CD4-positive, alpha-beta T cell (primary cell): ENCODE results near the gene MAGI1. TPM values are rescaled to one million over a fixed set of nuclear protein-coding genes. Genes with fewer than 3 reads are reported as not detected.

Experiments
- ATAC-seq: fragments of 200-7000 bp; cut with Tn5 transposase; one replicate; pipeline ENCODE4 v1.10.0; 2022; ENCODE audit warnings: mild to moderate bottlenecking; ENCODE audit not compliant: poor library complexity
- CTCF ChIA-PET: fragments of 350-600 bp; sonication (Branson Sonifier 250); formaldehyde crosslinking; loops from one replicate; lab custom pipeline; 2021; ENCODE audit warnings: antibody characterized with exemption, inconsistent platforms; lab: Charles Lee
- POLR2A ChIA-PET: fragments of 350-600 bp; sonication (Branson Sonifier 250); formaldehyde crosslinking; loops from one replicate; lab custom pipeline; 2021; ENCODE audit warnings: antibody characterized with exemption, inconsistent platforms; lab: Charles Lee
- DNase-seq, 14 experiments: peaks; one replicate each; pipeline ENCODE4 v3.0.0-alpha.2; 2013 to 2020; ENCODE audit warnings: mixed read lengths in 2 of 14
- H3K27ac ChIP-seq, 2 donors: one replicate each; pipeline versions ENCODE4 v1.5.1 to v1.7.0; 2013; ENCODE audit warnings: low read length in 2 of 2, low read depth in 1 of 2, mild to moderate bottlenecking in 1 of 2
- H3K27me3 ChIP-seq, 2 experiments: 1 replicate in 1 of 2; 2 replicates in 1 of 2; pipeline versions ENCODE4 v1.6.1 to v1.7.0; 2013; ENCODE audit warnings: low read length in 2 of 2, control low read depth in 1 of 2, mild to moderate bottlenecking in 1 of 2, moderate library complexity in 1 of 2; ENCODE audit not compliant: insufficient read depth in 2 of 2, control insufficient read depth in 1 of 2
- H3K36me3 ChIP-seq: one replicate; pipeline ENCODE4 v1.6.1; 2013; ENCODE audit warnings: low read length, control low read depth; ENCODE audit not compliant: insufficient read depth
- H3K4me1 ChIP-seq: one replicate; pipeline ENCODE4 v1.6.1; 2013; ENCODE audit warnings: low read length, control low read depth; ENCODE audit not compliant: insufficient read depth
- H3K4me3 ChIP-seq: one replicate; pipeline ENCODE4 v1.5.1; 2013; ENCODE audit warnings: mild to moderate bottlenecking, low read length, moderate library complexity
- H3K9me3 ChIP-seq, 2 experiments: 1 replicate in 1 of 2; 2 replicates in 1 of 2; pipeline versions ENCODE4 v1.6.1 to v1.7.0; 2013; ENCODE audit warnings: low read length in 2 of 2, mild to moderate bottlenecking in 2 of 2, control low read depth in 1 of 2, moderate library complexity in 1 of 2; ENCODE audit not compliant: control insufficient read depth in 1 of 2, insufficient read depth in 1 of 2
- H3K27ac Mint-ChIP-seq: one replicate; pipeline ENCODE4 v1.8.0; 2020; ENCODE audit warnings: mixed read lengths
- H3K27me3 Mint-ChIP-seq: one replicate; pipeline ENCODE4 v1.8.0; 2021; ENCODE audit warnings: mixed read lengths
- H3K36me3 Mint-ChIP-seq: one replicate; pipeline ENCODE4 v1.8.0; 2021; ENCODE audit warnings: low read depth, mixed read lengths
- H3K4me1 Mint-ChIP-seq: one replicate; pipeline ENCODE4 v1.8.0; 2021; ENCODE audit warnings: low read depth, mixed read lengths
- H3K4me3 Mint-ChIP-seq: one replicate; pipeline ENCODE4 v1.8.0; 2020; ENCODE audit warnings: mild to moderate bottlenecking, mixed read lengths
- H3K9me3 Mint-ChIP-seq: one replicate; pipeline ENCODE4 v1.8.0; 2020; ENCODE audit warnings: mixed read lengths
- CTCF ChIP-seq: fragments of 200-600 bp; IDR thresholded peaks from one replicate; pipeline ENCODE4 v1.8.0; 2022; ENCODE audit warnings: antibody characterized with exemption, mild to moderate bottlenecking
- intact Hi-C, 2 experiments: fragments of 100-400 bp; cut with DNase I in 1 of 2; cut with micrococcal nuclease in 1 of 2; formaldehyde crosslinking; loops; one replicate each; pipeline versions ENCODE4 v1.15.1 to v1.9.0; 2023 to 2025; cut with DNase I, micrococcal nuclease
- total RNA-seq, 174 experiments: library from RNA in 2 of 174; stranded (reverse) in 2 of 174; gene quantifications; one replicate each; pipeline ENCODE4 v1.2.3 and lab custom pipeline; 2021 to 2026

The MAGI1 gene
- total RNA-seq, 2 experiments from 2014 or later: not detected

- intact Hi-C loops: no loop called here
- Histone ChIP-seq H3K27me3 (no peaks in the 10 kb centered on the region), H3K27ac (no peak overlapping the region), H3K36me3 (no peaks in the 10 kb centered on the region), H3K9me3 (no peaks in the 10 kb centered on the region), H3K4me3 (no peak overlapping the region), H3K4me1 (no peaks in the 10 kb centered on the region)
- no peaks in the 10 kb centered on the region for H3K4me1 Mint-ChIP-seq
- no peak for TF ChIP-seq CTCF
- H3K27ac Mint-ChIP-seq: no peak overlapping the region
- no peaks in the 10 kb centered on the region for H3K9me3 Mint-ChIP-seq
- POLR2A ChIA-PET: no interaction called here
- ATAC-seq (no peak), DNase-seq (no peak)
- no peak overlapping the region for H3K4me3 Mint-ChIP-seq
- H3K36me3 Mint-ChIP-seq: no peaks in the 10 kb centered on the region
- CTCF ChIA-PET: no interaction called here
- no peaks in the 10 kb centered on the region for H3K27me3 Mint-ChIP-seq
Observed at GRCh38 chr3:65562447-65562846, 476.3 kb downstream of the MAGI1 start.

- H3K36me3 Mint-ChIP-seq: no peaks in the 10 kb centered on the region
- POLR2A ChIA-PET: no interaction called here
Observed at GRCh38 chr3:65561617-65562016, 477.1 kb downstream of the MAGI1 start.

GRCh38 chr3:65560901-65561300 is 477.8 kb downstream of the MAGI1 start:
- H3K9me3 ChIP-seq: no peaks in the 10 kb centered on the region
- no peaks in the 10 kb centered on the region for H3K4me1 Mint-ChIP-seq
- no peaks in the 10 kb centered on the region for H3K4me1 ChIP-seq
- H3K36me3 Mint-ChIP-seq: no peaks in the 10 kb centered on the region
- H3K36me3 ChIP-seq: no peaks in the 10 kb centered on the region
- H3K27ac ChIP-seq: no peak overlapping the region
- POLR2A ChIA-PET: no interaction called here
- H3K9me3 Mint-ChIP-seq: no peaks in the 10 kb centered on the region
- intact Hi-C loops: no loop called here
- no peak overlapping the region for H3K4me3 Mint-ChIP-seq
- CTCF ChIA-PET: no interaction called here
- no peak for TF ChIP-seq CTCF
- H3K27me3 ChIP-seq: no peaks in the 10 kb centered on the region
- no peaks in the 10 kb centered on the region for H3K27me3 Mint-ChIP-seq
- H3K27ac Mint-ChIP-seq: no peak overlapping the region
- ATAC-seq (no peak), DNase-seq (no peak)
- no peak overlapping the region for H3K4me3 ChIP-seq

More at GRCh38 chr3:65561617-65562016, 477.1 kb downstream of the MAGI1 start:
- CTCF ChIA-PET: no interaction called here
- no peak overlapping the region for H3K4me3 ChIP-seq
- Mint-ChIP-seq H3K4me3 (no peak overlapping the region), H3K27ac (no peak overlapping the region), H3K27me3 (no peaks in the 10 kb centered on the region), H3K9me3 (no peaks in the 10 kb centered on the region), H3K4me1 (no peaks in the 10 kb centered on the region)
- H3K36me3 ChIP-seq: no peaks in the 10 kb centered on the region
- no peaks in the 10 kb centered on the region for H3K27me3 ChIP-seq
- H3K9me3 ChIP-seq: no peaks in the 10 kb centered on the region
- no peak for TF ChIP-seq CTCF
- intact Hi-C loops: no loop called here
- no peak overlapping the region for H3K27ac ChIP-seq
- no peaks in the 10 kb centered on the region for H3K4me1 ChIP-seq
- ATAC-seq (no peak), DNase-seq (no peak)
